NCI-H2081 (cell line): Measurements from ENCODE around the gene ERICH6.

Experiments
- DNase-seq, 2 experiments: peaks; one replicate each; lab custom pipeline; 2025; lab: John Stamatoyannopoulos, UW

ERICH6 gene

GRCh38 chr3:150703756-150704344, at the start of gene ERICH6:
TSS of gene ERICH6 (minus strand) at chr3:150703920. CDS start at chr3:150703898, 22 bp downstream.
- peak; percentile 94 to 96 for DNase-seq

GRCh38 chr3:150751781-150752263, 48.1 kb upstream of the ERICH6 start:
- no peak for DNase-seq

- DNase-seq = no peak
These were observed 45.5 kb upstream of the ERICH6 start for GRCh38 chr3:150749255-150749654.

DNA sequence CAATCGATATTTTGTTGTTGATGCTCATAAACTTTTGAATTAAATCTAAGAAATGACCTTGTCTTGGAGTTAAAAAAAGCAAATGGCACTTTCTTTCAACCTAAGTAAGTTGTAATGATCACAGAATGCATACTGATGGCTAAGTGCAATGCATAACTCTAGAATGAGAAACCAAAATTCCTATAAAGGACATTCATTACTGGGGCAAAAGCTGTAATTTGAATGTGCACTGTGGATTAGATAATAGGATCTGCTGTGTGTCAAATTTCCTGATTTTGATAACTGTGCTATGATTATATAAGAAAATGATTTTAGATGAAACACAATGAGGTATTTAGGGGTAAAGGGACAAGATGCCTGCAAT, 44.9 kb upstream of the ERICH6 start:
- DNase-seq = no peak

DNA sequence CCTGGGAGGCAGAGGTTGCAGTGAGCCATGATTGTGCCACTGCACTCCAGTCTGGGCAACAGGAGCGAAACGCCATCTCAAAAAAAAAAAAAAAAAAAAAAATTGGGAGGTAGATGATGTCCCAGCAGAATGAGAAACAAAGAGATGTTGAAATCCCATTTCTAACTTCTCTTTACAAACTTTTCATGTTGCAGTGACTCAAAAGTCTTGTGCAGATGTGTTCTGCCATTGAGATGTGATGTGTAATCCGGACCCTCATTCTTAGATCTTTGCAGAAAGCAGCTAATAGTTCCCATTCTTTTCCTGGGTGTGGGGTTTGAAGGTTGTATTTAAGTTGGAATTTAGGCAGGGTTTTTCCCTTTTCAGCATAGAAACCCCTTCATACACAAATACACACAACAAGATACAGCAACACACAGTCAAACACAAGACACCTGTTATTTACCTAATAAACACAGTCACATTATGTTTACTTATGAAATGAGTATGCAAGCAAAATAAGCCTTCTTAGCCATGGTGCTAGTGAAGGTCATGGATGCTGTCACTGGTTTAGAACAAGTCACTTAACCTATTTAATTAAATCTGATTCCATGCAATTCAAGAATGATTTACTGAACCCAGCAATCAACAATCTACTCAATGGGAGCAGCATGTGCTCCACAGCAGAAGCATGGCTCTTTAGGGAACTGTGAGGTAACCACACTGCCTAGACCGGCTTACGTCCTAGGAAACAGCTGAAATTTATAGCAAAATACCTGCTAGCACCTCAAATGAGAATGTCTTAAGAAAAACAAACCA, 44.4 kb upstream of the ERICH6 start:
- DNase-seq = peak in 1 of 2 experiments; percentile 51

DNA sequence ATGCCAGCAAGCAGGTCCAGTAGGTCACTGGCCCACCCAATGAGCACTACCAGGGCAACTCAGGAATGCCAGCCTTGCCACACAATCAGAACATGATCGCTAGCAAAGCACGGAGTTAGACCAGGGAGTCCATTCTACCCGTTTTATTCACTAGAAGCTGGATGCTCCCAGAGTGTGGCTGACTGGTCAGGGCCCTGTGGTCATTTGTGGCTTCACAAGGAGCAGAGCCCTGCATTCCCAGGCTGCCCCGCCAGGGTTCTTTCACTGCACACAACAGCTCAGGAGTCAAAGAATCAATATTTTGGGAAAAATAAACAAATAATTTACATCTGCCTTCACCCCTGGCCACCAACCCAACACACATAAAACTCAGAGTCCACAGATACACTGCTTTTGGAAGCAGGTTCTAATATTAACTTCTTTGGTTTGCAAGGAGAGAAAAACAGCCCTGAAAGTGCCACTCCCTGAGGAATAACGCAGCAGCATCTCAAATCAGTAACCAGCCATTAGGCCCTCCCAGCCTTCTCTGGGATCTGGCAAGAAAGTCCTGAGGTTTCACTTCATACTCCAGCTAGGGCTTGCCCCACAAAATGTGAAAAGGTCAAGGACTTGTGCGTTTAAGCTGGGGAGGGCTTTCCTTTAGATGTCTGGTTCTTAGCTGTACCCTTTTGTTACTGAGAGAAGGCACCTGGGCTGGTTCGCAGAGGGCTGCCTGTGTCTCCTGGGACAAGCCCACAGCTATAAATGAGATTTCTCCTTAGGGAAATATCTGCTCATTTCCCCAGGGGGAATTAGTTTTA, 43.3 kb upstream of the ERICH6 start:
- no peak for DNase-seq

DNA sequence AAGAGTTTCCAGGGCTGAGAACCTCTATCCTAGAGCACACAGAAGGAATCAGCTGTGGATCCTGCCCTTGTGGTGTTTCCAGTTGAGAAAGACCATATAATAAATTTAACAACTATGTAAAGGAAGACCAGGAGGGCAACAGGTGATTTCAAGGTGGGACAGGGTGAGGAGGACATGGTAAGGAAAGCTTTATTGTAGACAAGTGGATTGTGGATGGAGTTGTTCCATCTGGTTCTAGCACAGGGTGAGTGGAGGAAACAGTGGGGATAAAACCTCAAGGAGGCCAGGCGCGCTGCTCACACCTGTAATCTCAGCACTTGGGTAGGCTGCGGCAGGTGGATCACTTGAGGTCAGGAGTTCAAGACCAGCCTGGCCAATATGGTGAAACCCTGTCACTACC, 42.1 kb upstream of the ERICH6 start:
- no peak for DNase-seq

- DNase-seq = no peak
These were observed 41.1 kb upstream of the ERICH6 start for GRCh38 chr3:150744919-150745211.

DNA sequence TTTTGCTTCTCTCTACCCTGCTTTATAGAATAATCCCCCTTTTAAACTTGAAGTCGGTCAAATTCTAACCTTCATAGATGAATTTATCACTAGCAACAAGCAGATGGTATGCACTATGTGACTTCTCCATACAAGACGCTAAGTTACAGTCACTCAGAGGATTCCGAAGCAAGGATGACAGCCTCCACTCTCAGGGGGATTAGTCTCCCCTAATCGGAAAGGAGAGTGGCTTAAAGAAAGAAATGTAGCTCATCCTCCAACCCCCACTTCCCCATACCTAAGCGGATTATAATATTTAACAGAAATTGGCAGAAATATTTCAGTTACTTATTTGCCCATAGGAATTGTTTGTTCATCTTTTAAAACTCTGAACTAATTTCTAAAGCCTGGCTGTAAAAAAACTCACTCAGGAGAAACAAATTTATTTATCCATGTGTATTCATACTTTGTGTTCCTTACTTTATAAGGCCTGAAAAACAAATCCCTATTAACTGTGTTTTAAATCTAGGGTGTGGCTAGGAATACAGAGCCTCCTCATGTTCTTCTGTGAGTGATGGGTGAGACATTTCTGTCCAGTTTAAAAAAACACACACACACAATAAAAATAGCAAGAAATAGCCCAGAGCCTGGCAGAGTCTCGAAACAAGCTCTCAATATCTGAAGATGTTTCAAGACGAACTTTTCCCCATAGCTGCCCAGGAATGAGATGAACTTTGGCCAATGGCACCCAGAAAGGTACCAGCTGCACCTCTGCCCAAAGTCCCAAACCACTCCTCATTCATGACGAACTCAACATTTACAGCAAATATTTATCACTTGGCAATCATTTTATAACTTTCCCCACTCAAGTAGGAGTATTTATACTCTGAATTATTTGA, 40.6 kb upstream of the ERICH6 start:
- no peak for DNase-seq

DNA sequence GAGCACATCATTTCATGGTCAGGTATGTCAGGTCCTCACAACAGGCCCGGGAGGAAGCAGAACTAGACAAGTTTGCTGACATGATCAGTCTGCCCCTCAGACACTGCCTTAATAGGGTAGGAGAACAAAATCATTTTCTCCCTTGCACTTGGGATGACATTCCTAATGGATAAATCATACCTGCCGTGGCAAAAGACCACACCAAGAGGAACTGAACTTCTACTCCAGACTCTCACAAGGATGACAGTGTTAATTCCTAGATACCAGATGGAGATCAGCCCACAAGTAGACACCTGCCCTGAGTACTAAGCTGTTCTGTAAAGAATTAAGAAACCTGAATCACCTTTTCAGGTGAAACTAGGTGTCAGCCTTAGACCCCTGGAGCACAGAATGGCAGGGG, 39.8 kb upstream of the ERICH6 start:
- DNase-seq = no peak

DNA sequence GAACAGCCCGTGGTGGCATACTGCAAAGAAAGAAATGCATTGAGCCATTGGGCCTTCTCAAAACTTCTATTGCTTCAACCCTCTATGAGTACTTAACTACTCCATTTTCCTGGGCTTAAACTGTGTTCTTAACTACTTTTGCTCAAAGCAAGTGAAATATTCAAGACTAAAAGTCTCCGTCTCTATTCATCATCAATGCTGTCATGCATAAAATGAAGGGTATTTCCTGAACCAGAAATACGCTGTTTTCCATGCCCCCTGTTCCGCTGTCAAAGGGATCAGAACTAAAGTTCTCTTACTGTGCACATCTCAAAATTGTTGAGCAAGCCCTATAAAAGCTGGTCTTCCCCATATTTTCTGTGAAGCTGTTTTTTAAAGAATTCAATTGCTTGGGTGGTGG, 39.0 kb upstream of the ERICH6 start:
- no peak for DNase-seq

GRCh38 chr3:150742141-150742523, 38.4 kb upstream of the ERICH6 start:
- DNase-seq = no peak

- DNase-seq = peak in 1 of 2 experiments; percentile 40
These were observed 37.9 kb upstream of the ERICH6 start for GRCh38 chr3:150741497-150742140.

DNA sequence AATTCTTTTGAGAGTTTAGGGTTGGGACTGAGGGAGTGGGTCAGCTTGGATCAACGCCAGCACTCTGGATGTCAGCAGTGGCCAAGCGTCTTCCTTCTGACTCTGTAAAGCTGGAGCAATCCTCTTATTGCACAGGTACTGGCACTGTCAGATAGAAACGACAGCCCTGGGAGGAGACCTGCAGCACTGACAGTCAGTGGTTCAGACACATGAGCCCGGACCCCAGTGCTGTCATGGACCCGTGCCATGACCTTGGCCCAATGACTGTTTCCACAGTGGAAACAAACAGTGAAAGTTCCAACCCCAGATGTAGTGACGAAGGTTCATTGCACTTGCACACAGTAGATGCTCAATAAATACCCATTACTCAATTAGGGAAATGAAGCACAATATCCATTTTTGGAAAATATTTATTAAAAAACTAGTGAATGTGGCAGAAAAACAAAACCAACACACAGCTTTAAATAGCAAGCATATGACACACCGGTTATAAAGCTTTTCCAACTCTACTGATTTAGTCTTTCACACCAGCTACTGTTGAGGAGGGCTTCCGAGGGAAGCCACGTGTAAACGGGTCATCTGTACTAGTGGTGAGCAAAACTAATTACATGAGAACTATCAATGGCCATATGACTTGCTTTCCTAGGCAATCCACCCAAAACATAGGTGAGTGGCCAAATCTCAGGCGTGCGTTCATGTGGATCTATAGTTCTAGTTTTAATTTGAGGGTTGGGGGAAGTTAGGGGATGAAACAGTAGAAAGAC, 37.2 kb upstream of the ERICH6 start:
- DNase-seq = no peak

GRCh38 chr3:150739877-150740645, 36.3 kb upstream of the ERICH6 start:
- no peak for DNase-seq

GRCh38 chr3:150739200-150739863, 35.6 kb upstream of the ERICH6 start:
- no peak for DNase-seq

GRCh38 chr3:150738688-150739087, 35.0 kb upstream of the ERICH6 start:
- no peak for DNase-seq

- DNase-seq = no peak
These were observed 34.4 kb upstream of the ERICH6 start for GRCh38 chr3:150737874-150738679.
